Gastroesophageal sphincter (tissue), 3 donors: Measurements from ENCODE around the gene DUSP12.

Experiments
- POLR2AphosphoS5 ChIP-seq: sonication (generic); formaldehyde crosslinking; IDR thresholded peaks from one replicate; pipeline ENCODE4 v1.6.1; 2017; ENCODE audit warnings: antibody characterized with exemption
- TF ChIP-seq, protein P1 (sequence below), 4 experiments: fragments of 200-600 bp in 2 of 4; fragments of 450-650 bp in 2 of 4; sonication (generic) in 1 of 4; IDR thresholded peaks; one replicate each; pipeline ENCODE4 v1.5.1; 2017 to 2019; ENCODE audit warnings: antibody characterized with exemption in 4 of 4, mild to moderate bottlenecking in 2 of 4, moderate library complexity in 2 of 4

DNA sequence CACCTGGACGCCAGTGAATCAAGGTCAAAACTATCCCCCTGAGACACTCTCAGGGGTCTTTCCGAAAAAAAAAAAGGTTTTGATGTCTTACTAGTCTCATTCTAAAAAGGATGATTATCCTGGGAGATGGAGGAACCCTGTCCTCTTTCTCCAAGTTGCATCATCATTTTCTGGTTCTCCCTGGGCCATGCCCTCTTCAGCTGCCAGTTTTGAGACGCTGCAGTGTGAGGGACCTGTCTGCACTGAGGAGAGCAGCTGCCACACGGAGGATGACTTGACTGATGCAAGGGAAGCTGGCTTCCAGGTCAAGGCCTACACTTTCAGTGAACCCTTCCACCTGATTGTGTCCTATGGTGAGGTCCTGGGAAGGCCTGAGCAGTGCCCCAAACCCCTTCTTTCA is 39.0 kb upstream of the DUSP12 start:
- TF ChIP-seq, protein P1, sequence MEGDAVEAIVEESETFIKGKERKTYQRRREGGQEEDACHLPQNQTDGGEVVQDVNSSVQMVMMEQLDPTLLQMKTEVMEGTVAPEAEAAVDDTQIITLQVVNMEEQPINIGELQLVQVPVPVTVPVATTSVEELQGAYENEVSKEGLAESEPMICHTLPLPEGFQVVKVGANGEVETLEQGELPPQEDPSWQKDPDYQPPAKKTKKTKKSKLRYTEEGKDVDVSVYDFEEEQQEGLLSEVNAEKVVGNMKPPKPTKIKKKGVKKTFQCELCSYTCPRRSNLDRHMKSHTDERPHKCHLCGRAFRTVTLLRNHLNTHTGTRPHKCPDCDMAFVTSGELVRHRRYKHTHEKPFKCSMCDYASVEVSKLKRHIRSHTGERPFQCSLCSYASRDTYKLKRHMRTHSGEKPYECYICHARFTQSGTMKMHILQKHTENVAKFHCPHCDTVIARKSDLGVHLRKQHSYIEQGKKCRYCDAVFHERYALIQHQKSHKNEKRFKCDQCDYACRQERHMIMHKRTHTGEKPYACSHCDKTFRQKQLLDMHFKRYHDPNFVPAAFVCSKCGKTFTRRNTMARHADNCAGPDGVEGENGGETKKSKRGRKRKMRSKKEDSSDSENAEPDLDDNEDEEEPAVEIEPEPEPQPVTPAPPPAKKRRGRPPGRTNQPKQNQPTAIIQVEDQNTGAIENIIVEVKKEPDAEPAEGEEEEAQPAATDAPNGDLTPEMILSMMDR (IDR thresholded peaks at IDR 0.05), result no peak
- no peak for TF ChIP-seq POLR2AphosphoS5
